ENCODE measurements around the gene TIMM8A. TPM values are rescaled to one million over a fixed set of nuclear protein-coding genes. Genes with fewer than 3 reads are reported as not detected.

Gene TIMM8A
- total and polyA plus RNA-seq, 2 experiments from 2014 or later, result 1.9 to 18.5 TPM

- no peaks in the 10 kb centered on the region for H3K27me3 ChIP-seq (replicated peaks; ENCODE audit: insufficient read depth)
- in situ Hi-C loops (cut with MboI), result no loop called here
- no peaks in the 10 kb centered on the region for H3K9me3 ChIP-seq (ENCODE audit: low read depth)
- 59 to 65% methylated on average over 6 of the region's 6 CpGs for WGBS, 2 experiments (ENCODE audit: low coverage in 1 of 2, low lambda C conversion rate in 2 of 2, missing lambda C conversion rate in 2 of 2)
- H3K9ac ChIP-seq, result no peak overlapping the region
- H3K9me2 ChIP-seq (ENCODE audit: insufficient read depth), result no peaks in the 10 kb centered on the region
- 0 out of 2 replicates have a peak, but pooled peaks cover 5% of the 10 kb centered on the region for H3F3A ChIP-seq (ENCODE audit: insufficient read depth)
- H3K79me2 ChIP-seq (ENCODE audit: insufficient read depth), result peaks cover 6% of the 10 kb centered on the region
- H3K27ac ChIP-seq, result no peak overlapping the region
- no peaks in the 10 kb centered on the region for H3K4me1 ChIP-seq (ENCODE audit: insufficient read depth)
- H2AFZ ChIP-seq, result no peak overlapping the region
- DNase-seq, result no peak
- no peak for TF ChIP-seq EZH2phosphoT487 (IDR thresholded peaks at IDR 0.05; ENCODE audit: insufficient read depth, low read depth)
- no peaks in the 10 kb centered on the region for H3K36me3 ChIP-seq (ENCODE audit: low read depth)
- no peak overlapping the region for H3K4me2 ChIP-seq (ENCODE audit: unreplicated experiment)
- H3K4me3 ChIP-seq, result no peak overlapping the region
- H4K20me1 ChIP-seq (ENCODE audit: insufficient read depth), result no peaks in the 10 kb centered on the region
Observed at GRCh38 chrX:101386542-101386885, 38.0 kb upstream of the TIMM8A start.

GRCh38 chrX:101385795-101386541 lies 37.4 kb upstream of the TIMM8A start, which contains the start of gene BTK:
Gene BTK (minus strand): TSS chrX:101386191. CDS start chrX:101375284, 10,907 bp downstream.
- H3K27ac ChIP-seq, result no peak within 1 kb of the TSS
- in situ Hi-C loops (cut with MboI), result no loop called here
- H3K4me1 ChIP-seq (ENCODE audit: insufficient read depth), result no peaks in the 10 kb centered on the region
- H3K4me2 ChIP-seq (ENCODE audit: unreplicated experiment), result no peak within 1 kb of the TSS
- no peak within 1 kb of the TSS for H2AFZ ChIP-seq
- DNase-seq, result no peak
- no peaks in the 10 kb centered on the region for H3K9me2 ChIP-seq (ENCODE audit: insufficient read depth)
- no peaks in the 10 kb centered on the region for H3K9me3 ChIP-seq (ENCODE audit: low read depth)
- TF ChIP-seq EZH2 (IDR thresholded peaks at IDR 0.05; ENCODE audit: insufficient read depth, poor library complexity, severe bottlenecking) (no peak), EZH2phosphoT487 (IDR thresholded peaks at IDR 0.05; ENCODE audit: insufficient read depth, low read depth) (no peak)
- H3F3A ChIP-seq (ENCODE audit: insufficient read depth), result no peaks in the 10 kb centered on the region
- no peak within 1 kb of the TSS for H3K9ac ChIP-seq
- 57 to 58% methylated on average over 7 to 9 of the region's 9 CpGs for WGBS, 2 experiments (ENCODE audit: low coverage in 1 of 2, low lambda C conversion rate in 2 of 2, missing lambda C conversion rate in 2 of 2)
- H3K27me3 ChIP-seq (replicated peaks; ENCODE audit: insufficient read depth), result no peaks in the 10 kb centered on the region
- H3K36me3 ChIP-seq (ENCODE audit: low read depth), result no peaks in the 10 kb centered on the region
- no peaks in the 10 kb centered on the region for H4K20me1 ChIP-seq (ENCODE audit: insufficient read depth)
- H3K4me3 ChIP-seq, result no peak within 1 kb of the TSS
- peaks cover under 1% of the 10 kb centered on the region for H3K79me2 ChIP-seq (ENCODE audit: insufficient read depth)

GRCh38 chrX:101385026-101385684 lies 36.6 kb upstream of the TIMM8A start:
- Histone ChIP-seq H3K4me3 (no peak overlapping the region), H4K20me1 (ENCODE audit: insufficient read depth) (no peaks in the 10 kb centered on the region), H2AFZ (no peak overlapping the region), H3K27me3 (replicated peaks; ENCODE audit: insufficient read depth) (no peaks in the 10 kb centered on the region), H3K79me2 (ENCODE audit: insufficient read depth) (no peaks in the 10 kb centered on the region), H3K4me1 (ENCODE audit: insufficient read depth) (no peaks in the 10 kb centered on the region), H3F3A (ENCODE audit: insufficient read depth) (no peaks in the 10 kb centered on the region), H3K9me2 (ENCODE audit: insufficient read depth) (no peaks in the 10 kb centered on the region), H3K27ac (no peak overlapping the region), H3K4me2 (ENCODE audit: unreplicated experiment) (no peak overlapping the region), H3K9me3 (ENCODE audit: low read depth) (no peaks in the 10 kb centered on the region), H3K9ac (no peak overlapping the region), H3K36me3 (ENCODE audit: low read depth) (no peaks in the 10 kb centered on the region)
- no peak for DNase-seq
- TF ChIP-seq EZH2 (IDR thresholded peaks at IDR 0.05; ENCODE audit: insufficient read depth, poor library complexity, severe bottlenecking), result no peak
- TF ChIP-seq EZH2phosphoT487 (IDR thresholded peaks at IDR 0.05; ENCODE audit: insufficient read depth, low read depth), result no peak
- WGBS, 2 experiments (ENCODE audit: low coverage in 1 of 2, low lambda C conversion rate in 2 of 2, missing lambda C conversion rate in 2 of 2), result 51 to 77% methylated on average over 6 of the region's 7 CpGs
- in situ Hi-C loops (cut with MboI), result no loop called here

GRCh38 chrX:101383679-101384205 lies 35.2 kb upstream of the TIMM8A start:
- WGBS, 2 experiments (ENCODE audit: low coverage in 1 of 2, low lambda C conversion rate in 2 of 2, missing lambda C conversion rate in 2 of 2), result 50 to 63% methylated on average over 4 of the region's 4 CpGs
- H3K27ac ChIP-seq, result no peak overlapping the region
- no peak overlapping the region for H3K9ac ChIP-seq
- H3K4me3 ChIP-seq, result no peak overlapping the region
- no peaks in the 10 kb centered on the region for H3K9me2 ChIP-seq (ENCODE audit: insufficient read depth)
- H3K27me3 ChIP-seq (replicated peaks; ENCODE audit: insufficient read depth), result no peaks in the 10 kb centered on the region
- H4K20me1 ChIP-seq (ENCODE audit: insufficient read depth), result no peaks in the 10 kb centered on the region
- no peak for DNase-seq
- H3K9me3 ChIP-seq (ENCODE audit: low read depth), result no peaks in the 10 kb centered on the region
- no peaks in the 10 kb centered on the region for H3K4me1 ChIP-seq (ENCODE audit: insufficient read depth)
- no peak for TF ChIP-seq EZH2 (IDR thresholded peaks at IDR 0.05; ENCODE audit: insufficient read depth, poor library complexity, severe bottlenecking)
- no peak for TF ChIP-seq EZH2phosphoT487 (IDR thresholded peaks at IDR 0.05; ENCODE audit: insufficient read depth, low read depth)
- no peaks in the 10 kb centered on the region for H3F3A ChIP-seq (ENCODE audit: insufficient read depth)
- H3K4me2 ChIP-seq (ENCODE audit: unreplicated experiment), result no peak overlapping the region
- H3K36me3 ChIP-seq (ENCODE audit: low read depth), result no peaks in the 10 kb centered on the region
- in situ Hi-C loops (cut with MboI), result no loop called here
- H3K79me2 ChIP-seq (ENCODE audit: insufficient read depth), result no peaks in the 10 kb centered on the region
- H2AFZ ChIP-seq, result no peak overlapping the region

All from GM23248 (cell line).